ENCODE data around the gene STK33.
"Not testable (repeated sequence)": the region's sequence is repeated elsewhere in the genome, so short reads cannot be mapped to it uniquely, and the experiment has no call there.

The STK33 gene

DNA sequence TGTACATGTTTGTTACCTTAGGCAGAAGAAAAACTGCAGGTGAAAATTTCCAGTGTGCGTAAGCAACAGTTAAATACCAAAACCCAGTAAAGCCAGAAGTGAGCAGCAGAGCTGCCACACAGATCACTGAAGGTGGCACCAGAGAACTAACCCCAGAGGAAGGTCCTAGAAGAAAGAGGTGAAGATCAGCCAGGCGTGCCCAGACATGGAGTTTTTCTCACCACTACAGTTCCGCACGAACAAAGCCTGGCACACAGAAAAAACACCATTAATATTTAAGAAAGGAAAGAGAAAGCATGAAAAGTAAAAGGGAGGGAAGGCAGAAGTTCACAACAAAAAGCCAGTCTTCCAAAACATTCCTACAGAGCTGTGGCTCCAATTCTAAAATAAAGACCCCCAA, 60.7 kb downstream of the STK33 start:
- DNase-seq = no peak

DNA sequence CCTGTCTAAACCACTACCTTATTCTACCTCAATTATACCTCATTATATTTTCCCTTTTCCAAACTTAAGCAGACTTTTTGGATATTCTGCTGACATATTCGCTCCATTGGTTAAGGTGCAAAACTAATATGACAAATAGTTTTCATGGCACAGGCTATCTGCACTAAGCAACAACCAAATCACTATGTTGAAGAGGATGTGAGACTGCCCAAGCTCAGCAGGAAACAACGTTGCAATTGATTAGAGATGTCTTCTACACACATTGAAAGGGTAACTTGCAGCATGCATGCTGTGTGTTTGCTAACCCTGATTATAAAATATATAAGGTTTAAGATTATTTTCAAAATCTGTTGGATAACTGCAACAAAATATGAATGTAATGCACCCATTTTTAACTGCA, 61.6 kb downstream of the STK33 start:
- no peak for DNase-seq

DNA sequence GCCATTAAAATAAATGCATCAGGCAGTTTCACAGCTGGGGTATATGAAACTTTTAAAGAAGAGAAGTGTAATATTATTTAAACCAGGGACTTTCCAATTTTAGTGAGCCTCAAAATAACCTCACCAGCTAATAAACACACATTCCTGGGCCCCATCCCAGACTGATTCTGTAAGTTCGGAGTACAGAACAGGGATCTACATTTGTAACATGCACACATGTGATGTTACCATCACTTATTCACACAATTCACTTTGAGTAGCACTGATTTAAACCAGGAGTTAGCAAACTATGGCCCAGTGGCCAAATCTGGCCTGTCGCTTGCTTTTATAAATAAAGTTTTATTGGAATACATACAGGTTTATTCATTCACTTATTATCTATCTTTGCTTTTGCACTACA, 62.0 kb downstream of the STK33 start:
- DNase-seq = no peak

DNA sequence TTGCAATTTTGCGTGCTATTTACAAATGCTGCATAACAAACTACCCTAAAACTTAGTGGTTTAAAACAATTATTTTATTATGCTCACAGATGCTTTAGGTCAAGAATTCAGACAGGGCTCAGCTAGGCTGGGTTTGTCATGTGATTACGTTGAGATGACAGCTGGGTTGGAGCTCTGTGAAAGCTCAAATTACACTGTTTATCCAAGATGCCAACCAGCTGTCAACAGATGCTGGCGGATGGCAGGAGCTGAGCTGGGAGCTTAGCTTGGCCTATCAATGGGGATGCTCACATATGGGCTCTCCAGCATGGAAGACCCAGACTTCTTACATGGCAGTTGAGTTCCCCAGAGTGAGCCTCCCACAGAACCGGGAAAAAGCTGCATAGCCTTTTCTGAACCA, 62.7 kb downstream of the STK33 start:
- DNase-seq = no peak

DNA sequence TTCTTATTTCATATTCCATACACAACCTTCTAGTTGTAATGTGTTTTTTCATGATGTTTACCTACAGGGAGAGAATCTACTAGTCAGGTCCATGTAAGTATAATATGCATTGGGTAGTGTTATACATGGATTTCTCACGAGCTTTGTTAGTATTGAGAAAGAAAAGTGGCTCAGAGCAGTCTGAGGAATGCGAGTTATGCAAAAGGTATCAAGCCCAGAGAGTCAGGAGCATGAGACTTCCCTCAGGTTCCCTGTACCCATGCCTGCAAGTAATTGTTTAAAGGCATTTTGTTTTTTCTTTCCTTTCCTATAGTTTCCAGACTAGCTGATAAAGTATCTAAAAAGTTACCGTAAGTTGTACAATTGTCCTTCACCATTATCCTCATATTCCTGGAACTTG, 66.1 kb downstream of the STK33 start:
- no peak for DNase-seq

DNA sequence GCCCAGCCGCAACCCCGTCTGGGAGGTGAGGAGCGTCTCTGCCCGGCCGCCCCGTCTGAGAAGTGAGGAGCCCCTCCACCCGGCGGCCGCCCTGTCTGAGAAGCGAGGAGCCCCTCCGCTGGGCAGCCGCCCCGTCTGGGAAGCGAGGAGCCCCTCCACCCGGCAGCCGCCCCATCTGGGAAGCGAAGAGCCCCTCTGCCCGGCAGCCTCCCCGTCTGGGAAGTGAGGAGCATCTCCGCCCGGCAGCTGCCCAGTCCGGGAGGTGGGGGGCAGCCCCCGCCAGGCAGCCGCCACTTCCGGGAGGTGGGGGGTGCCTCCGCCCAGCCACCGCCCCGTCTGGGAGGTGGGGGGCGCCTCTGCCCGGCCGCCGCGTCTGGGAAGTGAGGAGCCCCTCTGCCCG, 70.6 kb downstream of the STK33 start:
- no peak for DNase-seq

DNA sequence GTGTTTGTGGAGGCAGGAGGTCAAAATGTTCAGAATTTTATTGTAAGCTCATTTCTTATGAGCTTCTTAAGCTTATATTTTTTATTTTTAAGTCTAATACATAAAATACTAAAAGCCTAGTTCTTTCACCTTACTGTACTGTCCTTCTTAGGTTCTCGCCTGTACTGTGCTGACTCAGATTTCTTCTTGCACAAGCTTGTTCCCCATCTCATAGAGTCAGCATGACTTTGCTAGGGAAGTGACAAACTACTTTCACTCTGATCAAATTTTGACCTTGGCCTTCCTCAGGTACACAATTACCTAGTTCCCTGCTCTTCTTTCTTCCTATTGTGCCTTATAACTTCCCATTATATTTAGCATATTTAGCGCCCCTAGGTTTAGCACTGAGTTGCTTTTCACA, 81.5 kb downstream of the STK33 start:
- DNase-seq = no peak

DNA sequence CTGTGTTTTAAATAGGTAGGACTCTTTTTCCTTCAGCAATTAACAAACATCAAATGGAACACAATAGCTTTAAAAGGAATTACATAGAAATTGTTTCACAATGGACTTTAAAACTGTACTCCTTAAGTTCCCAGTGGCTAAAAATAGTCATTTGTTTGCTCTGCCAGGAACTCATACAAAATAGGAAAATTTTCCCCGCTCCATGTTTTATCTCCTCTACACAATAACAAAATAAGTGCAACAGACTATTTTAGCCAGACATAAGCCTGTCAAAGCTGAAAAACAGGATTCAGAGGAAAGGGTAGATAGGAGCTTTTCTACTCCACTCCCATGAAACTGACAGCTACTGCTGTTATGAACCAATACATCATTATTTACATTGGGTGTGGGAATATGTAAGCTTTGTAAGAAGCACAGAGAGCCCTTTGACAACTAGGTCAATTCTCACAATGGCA, 90.1 kb downstream of the STK33 start:
- no peak for DNase-seq

DNA sequence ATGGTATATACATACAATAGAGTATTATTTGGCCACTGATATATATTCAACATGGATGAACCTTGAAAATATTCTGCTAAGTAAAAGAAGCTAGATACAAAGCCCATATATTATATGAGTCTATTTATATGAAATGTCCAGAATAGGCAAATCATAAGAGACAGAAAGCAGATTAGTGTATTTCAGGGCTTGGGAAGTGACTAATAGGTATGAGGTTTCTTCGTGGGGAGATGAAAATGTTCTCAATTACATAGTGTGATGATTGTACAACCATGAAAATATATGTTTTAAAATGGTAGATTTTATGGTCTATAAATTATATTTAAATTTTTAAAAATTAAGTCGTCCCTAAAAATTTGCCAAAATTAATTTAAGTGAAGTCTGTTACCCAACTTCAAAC, 92.2 kb downstream of the STK33 start:
- no peak for DNase-seq

DNA sequence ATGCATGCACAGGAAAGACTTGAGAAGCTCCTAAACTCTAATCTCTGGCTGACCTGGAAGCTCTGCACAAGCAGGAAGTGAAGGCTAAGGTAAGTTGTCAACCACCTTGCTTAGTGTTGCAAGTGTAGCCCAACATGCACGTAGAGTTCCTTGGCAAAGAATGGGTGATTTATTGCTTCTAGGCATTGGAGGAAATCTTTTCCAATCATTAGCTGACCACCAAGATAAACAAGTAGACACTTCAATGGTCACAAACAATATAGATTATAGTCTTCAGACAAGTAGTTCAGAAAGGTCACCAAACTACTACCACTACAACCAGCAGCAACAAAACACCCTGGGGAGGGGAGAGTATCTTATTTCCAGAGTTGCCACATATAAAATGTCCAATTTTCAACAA, 105.6 kb downstream of the STK33 start:
- no peak for DNase-seq

DNA sequence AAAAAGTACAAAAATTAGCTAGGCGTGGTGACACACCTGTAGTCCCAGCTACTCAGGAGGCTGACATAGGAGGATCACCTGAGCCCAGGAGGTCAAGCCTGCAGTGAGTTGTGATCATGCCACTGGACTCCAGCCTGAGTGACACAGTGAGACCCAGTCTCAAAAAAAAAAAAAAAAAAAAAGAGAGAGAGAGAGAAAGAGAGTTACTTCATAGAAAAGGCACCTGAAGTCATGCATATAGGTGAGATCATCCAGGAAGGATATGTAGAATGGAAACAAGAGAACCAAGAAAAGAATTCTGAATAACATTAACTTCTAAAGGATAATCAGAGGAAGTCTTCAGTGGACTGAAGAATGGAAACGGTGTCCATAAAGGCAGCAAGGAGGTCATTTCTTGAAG, 106.8 kb downstream of the STK33 start:
- DNase-seq = no peak

DNA sequence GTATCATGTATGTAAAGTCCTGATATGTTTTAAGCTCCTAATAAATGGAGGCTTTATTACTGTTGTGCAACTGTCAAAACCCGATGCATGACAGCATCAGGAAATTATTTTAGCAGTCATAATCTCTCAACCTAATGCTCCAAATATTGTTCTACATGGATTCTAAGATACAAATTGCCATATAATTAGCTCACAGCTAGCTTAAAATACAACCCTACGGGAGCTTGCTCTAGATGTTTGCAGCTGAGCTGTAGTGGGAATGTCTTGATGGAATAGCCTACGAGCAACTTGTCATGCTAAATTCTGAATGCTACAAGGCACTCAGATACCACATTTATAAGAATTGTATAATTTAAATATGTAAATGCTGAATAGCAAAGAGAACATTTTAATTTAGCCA, 109.8 kb downstream of the STK33 start:
- no peak for DNase-seq

DNA sequence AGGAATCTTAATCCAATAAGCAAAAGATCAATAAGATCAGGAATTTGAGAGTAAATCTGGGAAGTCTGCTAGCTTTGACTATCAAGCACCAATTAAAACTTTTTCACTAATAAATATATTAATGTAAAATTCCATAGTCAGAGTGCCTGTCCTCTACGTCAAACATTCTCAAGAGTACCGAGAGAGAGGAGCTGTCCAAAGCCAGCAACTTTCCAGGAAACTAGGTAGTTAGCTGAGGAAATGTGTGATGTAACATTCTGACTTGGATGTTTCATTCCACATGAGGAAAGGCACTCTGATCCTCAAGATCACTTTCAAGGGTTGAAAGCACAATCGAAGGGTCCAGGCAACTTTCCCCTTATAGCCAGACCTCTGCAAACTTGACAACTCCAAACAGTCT, 113.2 kb downstream of the STK33 start:
- DNase-seq = no peak

DNA sequence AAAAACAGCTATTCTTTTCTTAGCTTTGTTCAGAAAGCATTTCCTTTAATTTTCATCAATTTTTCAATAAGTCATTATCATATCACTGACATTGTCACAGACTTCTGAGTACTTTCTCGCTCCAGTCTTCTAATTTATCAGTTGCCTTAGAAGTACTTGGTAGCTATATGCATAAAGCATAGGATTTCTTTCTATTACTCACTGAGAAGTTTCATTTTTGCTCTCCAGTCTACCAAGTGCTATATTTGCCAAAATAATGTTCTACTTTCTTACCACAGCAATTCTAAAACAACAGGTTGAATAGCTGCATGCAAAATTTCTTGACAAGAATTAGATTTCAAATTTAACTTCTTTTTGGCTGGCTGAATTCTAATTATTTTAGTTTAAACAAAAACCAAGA, 116.3 kb downstream of the STK33 start:
- no peak for DNase-seq

DNA sequence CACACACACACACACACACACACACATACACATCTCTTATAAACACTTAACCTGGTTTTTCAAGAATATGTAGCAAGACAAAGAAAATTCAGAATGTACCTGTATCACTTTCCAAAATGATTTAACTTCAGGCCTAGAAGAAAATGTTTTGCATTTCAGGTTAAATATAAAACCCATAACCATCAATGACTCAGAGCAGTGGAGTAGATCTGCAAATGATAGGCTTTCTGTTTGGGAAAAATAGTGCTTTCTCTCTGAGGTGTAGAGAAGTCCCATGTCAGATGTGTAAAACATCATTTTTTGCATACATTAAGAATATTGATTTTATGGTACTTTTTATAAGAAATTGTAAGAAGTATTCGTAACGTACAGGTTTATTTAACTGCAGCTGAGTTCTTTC, 116.9 kb downstream of the STK33 start:
- no peak for DNase-seq

DNA sequence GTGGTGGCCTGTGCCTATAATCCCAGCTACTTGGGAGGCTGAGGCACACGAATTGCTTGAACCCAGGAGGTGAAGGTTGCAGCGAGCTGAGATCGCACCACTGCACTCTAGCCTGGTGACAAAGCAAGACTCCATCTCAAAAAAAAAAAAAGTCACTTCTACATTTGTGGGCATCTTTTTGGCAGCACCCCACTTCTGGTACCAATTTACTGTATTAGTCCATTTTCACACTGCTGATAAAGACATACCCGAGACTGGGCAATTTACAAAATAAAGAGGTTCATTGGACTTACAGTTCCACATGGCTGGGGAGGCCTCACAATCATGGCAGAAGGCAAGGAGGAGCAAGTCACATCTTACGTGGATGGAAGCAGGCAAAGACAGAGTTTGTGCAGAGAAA, 126.2 kb downstream of the STK33 start:
- DNase-seq = not testable (repeated sequence)

DNA sequence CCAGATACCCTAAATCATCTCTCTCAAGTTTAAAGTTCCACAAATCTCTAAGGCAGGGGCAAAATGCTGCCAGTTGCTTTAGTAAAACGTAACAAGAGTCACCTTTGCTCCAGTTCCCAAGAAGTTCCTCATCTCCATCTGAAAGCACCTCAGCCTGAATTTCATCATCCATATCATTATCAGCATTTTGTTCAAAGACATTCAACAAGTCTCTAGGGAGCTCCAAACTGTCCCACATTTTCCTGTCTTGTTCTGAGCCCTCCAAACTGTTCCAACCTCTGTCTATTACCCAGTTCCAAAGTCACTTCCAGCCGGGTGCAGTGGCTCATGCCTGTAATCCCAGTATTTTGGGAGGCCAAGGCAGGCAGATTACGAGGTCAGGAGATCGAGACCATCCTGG, 126.7 kb downstream of the STK33 start:
- not testable (repeated sequence) for DNase-seq

DNA sequence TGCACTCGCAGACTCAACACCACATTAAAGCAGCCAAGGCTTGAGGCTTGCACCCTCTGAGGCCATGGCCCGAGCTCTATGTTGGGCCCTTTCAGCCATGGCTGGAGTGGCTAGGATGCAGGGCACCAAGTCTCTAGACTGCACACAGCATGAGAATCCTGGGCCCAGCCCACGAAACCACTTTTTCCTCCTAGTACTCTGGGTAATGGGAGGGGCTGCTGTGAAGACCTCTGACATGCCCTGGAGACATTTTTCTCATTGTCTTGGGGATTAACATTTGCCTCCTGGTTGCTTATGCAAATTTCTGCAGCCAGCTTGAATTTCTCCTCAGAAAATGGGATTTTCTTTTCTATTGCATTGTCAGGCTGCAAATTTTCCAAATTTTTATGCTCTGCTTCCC, 127.1 kb downstream of the STK33 start:
- DNase-seq = not testable (repeated sequence)

DNA sequence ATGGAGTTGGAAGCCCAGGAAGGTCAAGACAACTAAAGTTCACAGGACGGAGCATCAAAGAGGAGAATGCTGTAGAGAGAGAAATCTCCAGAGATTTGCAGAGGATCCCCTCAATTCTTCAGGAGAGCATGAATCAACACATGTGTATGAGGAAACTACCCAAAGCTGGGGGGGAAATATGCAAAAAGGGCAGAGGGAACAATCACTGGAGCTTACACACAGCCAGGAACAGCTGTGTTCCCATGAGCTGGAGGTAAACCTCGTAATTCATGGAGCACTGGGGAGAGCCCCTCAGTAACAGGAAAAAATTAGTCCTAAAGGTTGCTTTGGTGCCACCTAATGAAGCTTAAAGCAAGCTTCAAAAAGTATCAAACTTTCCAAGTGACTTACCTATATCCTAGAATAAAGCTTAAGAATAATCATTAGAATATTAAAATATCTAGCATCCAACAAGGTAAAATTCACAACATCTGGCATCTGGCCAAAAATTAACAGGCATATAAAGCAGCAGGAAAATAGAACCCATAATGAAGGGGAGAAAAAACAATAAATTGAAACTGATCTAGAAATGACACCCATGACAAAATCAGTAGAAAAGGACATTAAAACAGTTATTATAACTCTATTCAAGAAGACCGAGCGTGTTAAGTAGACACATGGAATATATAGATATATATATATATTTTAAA, 134.2 kb downstream of the STK33 start:
- no peak for DNase-seq

DNA sequence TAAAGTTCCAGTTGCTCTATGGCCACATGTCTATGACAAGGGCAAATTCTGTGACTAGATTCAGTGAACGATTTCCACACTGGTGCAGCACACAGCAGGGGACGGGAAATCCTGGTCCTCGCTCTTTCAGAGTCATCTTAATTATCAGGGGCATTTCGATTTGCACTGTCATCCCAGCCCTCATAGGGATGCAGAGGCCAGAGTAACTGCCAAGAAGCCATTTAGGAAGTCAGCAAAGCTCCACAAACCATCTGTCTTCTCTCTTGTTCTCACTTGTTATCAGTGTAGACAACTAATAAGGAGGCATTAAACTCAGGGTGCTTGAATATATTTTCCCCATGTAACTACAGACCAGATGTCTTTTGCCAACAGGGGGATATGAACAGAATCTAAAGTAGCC, 151.7 kb downstream of the STK33 start:
- DNase-seq = no peak

DNA sequence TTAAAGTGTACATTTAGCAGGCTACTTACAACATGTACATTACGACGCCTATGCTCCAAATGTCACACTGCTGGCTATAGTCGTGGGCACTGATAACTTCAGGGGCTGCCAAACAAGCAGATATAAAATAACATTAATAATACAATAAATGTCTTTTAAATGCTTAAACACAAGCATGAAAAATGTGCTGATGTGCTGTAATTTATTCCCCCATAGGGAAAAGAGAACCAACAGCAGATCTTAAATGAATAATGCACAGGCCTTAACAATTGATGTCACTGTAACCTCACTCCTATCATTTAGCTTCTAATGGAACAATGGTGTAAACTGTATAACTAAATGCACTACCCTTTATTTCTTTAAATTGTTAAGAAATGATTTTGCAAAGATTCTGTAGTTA, 153.4 kb downstream of the STK33 start:
- no peak for DNase-seq

DNA sequence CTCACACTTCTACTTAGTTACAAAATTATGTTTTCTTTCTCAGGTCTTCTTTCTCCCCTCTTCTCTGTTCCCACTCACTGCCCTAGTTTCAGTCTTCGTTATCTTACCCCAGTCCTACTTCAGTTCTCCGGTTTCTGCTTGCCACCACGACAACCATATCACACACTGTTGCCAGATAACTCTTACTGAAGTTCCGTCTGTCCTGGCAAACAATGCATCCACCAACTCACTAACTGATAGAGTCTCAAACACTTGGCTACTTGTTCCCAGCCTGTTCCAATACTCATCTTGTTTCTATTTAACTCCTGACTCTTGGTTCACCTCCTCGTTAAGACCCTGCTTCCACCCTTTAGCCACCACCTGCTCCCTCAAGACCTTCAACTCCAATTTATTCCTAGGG, 164.5 kb downstream of the STK33 start:
- no peak for DNase-seq

DNA sequence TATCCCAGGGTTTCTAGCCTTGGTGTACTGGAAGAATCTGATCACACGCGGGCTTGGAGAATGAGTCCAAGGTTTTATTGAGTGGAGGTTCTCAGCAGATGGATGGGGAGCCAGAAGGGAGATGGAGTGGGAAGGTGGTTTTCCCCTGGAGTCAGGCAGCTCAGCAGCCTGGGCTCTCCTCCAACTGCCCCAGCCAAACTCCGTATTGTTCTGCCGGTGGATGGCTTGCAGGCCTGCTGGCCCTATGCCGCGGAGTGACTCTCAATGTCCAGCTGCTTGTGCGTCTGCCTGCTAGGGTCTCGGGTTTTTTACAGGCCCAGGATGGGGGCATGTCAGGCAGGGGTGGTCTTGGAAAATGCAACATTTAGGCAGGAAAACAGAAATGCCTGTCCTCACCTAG, 168.0 kb downstream of the STK33 start:
- no peak for DNase-seq

DNA sequence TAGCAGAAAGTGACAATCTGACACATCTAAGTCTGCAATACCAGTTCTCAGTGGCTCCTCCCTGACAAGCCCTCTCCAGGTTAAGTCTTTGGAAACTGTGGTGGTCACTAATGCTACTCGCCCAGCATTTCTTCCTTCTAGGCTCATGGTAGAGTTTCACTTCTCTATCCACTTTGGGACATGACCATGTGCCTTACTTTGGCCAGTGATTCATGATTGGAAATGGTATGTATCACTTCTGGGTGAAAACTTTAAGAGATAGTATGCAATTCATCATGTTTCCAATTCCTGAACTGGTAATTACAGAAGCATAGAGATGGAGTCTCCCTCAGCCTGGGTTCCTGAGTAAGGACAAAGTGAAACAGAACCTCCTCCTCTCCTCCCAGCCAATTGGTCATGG, 178.8 kb downstream of the STK33 start:
- no peak for DNase-seq

DNA sequence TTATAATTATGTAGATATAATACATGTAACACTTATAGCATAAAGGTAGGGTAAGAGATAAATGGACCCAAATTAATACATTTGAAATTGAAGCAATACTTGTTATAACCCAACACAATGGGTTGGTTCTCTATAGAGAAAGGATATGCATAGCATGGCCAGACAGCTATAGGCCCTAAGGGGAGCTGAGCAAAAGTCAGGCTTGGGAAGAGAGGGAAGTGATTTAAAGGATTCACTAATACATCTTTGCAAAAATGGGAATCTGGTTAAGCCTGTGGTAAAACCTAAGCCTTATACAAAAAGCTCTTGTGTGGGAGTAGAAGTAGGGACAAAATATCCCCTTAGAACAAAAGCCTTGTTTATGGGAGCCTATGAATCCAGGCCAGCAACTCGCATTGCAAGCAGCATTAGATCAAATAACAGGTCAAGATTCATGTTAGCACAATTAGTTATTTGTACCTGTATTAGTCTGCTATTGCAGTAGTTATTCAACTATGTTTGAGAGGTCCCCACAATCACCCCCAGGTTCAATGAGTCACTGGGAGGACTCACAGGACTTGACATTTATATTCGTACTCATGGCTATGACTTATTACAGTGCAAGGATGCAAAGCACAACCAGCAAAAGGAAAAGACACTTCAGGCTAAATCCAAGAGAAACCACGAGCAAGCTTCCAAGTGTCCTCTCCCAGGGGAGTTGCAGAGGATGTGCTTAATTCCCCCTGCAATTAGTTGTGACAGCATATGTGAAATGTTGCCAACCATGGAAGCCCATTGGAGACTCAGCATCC, 185.7 kb downstream of the STK33 start:
- no peak for DNase-seq

Data from activated CD4-positive, CD25-positive, alpha-beta regulatory T cell (primary cell).